PC-9 (cell line): Measurements from ENCODE around the gene NUDT6. TPM values are rescaled to one million over a fixed set of nuclear protein-coding genes. Genes with fewer than 3 reads are reported as not detected.

Experiments used
- BruUV-seq: library from RNA; stranded (reverse); fragments of 400-500 nt; replicated peaks from 2 replicates; lab custom pipeline; 2021; lab: Mats Ljungman, UMichigan
- CTCF ChIA-PET: fragments of 300-600 bp; sonication (Branson Sonifier 250); formaldehyde crosslinking; loops from one replicate; lab custom pipeline; 2022; ENCODE audit warnings: antibody characterized with exemption; lab: Charles Lee
- POLR2A ChIA-PET: fragments of 300-600 bp; sonication (Branson Sonifier 250); formaldehyde crosslinking; loops from one replicate; lab custom pipeline; 2022; ENCODE audit warnings: antibody characterized with exemption; ENCODE audit not compliant: unreplicated experiment; lab: Charles Lee
- DNase-seq, 2 experiments: peaks; one replicate each; pipeline versions ENCODE4 v3.0.0 to v3.0.0-alpha.2; 2015 to 2022; ENCODE audit warnings: mixed read lengths in 1 of 2
- H2AFZ ChIP-seq: fragments of 200-600 bp; sonication (generic); 2 replicates; pipeline ENCODE4 v1.8.1; 2017; ENCODE audit warnings: antibody characterized with exemption
- H3F3A ChIP-seq: fragments of 200-600 bp; sonication (generic); 2 replicates; pipeline ENCODE4 v1.8.1; 2017; ENCODE audit warnings: antibody characterized with exemption, mild to moderate bottlenecking, low read depth; ENCODE audit not compliant: insufficient read depth
- H3K27ac ChIP-seq: fragments of 200-600 bp; sonication (generic); 2 replicates; pipeline ENCODE4 v1.6.1; 2016; ENCODE audit warnings: mixed run types
- H3K27me3 ChIP-seq: fragments of 200-600 bp; sonication (generic); 2 replicates; pipeline ENCODE4 v1.6.1; 2016; ENCODE audit warnings: low read depth, mixed run types; ENCODE audit not compliant: insufficient read depth
- H3K36me3 ChIP-seq: fragments of 200-600 bp; sonication (generic); 2 replicates; pipeline ENCODE4 v1.6.1; 2016; ENCODE audit warnings: low read depth, mixed run types
- H3K4me1 ChIP-seq: fragments of 200-600 bp; sonication (generic); replicated peaks from 2 replicates; pipeline ENCODE4 v1.6.1; 2016; ENCODE audit warnings: mixed run types; ENCODE audit not compliant: insufficient read depth
- H3K4me2 ChIP-seq: fragments of 200-600 bp; sonication (generic); 2 replicates; pipeline ENCODE4 v1.6.1; 2017; ENCODE audit warnings: mixed run types
- H3K4me3 ChIP-seq: fragments of 200-600 bp; sonication (generic); 2 replicates; pipeline ENCODE4 v1.6.1; 2016; ENCODE audit warnings: mixed run types
- H3K79me2 ChIP-seq: fragments of 200-600 bp; sonication (generic); 2 replicates; pipeline ENCODE4 v1.6.1; 2017; ENCODE audit warnings: low read depth, mixed run types
- H3K9me2 ChIP-seq: fragments of 200-600 bp; sonication (generic); 2 replicates; pipeline ENCODE4 v1.8.1; 2017; ENCODE audit warnings: mild to moderate bottlenecking; ENCODE audit not compliant: insufficient read depth
- H3K9me3 ChIP-seq: fragments of 200-600 bp; sonication (generic); 2 replicates; pipeline ENCODE4 v1.8.1; 2016; ENCODE audit warnings: low read depth; ENCODE audit not compliant: insufficient read depth
- H4K20me1 ChIP-seq: fragments of 200-600 bp; sonication (generic); 2 replicates; pipeline ENCODE4 v1.8.1; 2017; ENCODE audit not compliant: insufficient read depth
- EZH2 ChIP-seq: fragments of 200-600 bp; sonication (generic); IDR thresholded peaks from 2 replicates; pipeline ENCODE4 v1.8.0; 2017; ENCODE audit warnings: antibody characterized with exemption, low read depth
- intact Hi-C: fragments of 100-400 bp; cut with micrococcal nuclease; formaldehyde crosslinking; loops from one replicate; pipeline ENCODE4 v1.10.0; 2022; ENCODE audit not compliant: unreplicated experiment
- total RNA-seq: library from RNA; stranded (reverse); gene quantifications from 2 replicates; pipeline ENCODE4 v1.2.3, GENCODE V29; 2021
- TF ChIP-seq, protein P1 (sequence below): fragments of 200-600 bp; sonication (generic); conservative IDR thresholded peaks from 2 replicates; pipeline ENCODE4 v1.6.1; 2017; ENCODE audit warnings: mixed run types, antibody characterized with exemption, mild to moderate bottlenecking, moderate library complexity

NUDT6 gene
- total RNA-seq, 1 experiment from 2014 or later, result 13.8 TPM

DNA sequence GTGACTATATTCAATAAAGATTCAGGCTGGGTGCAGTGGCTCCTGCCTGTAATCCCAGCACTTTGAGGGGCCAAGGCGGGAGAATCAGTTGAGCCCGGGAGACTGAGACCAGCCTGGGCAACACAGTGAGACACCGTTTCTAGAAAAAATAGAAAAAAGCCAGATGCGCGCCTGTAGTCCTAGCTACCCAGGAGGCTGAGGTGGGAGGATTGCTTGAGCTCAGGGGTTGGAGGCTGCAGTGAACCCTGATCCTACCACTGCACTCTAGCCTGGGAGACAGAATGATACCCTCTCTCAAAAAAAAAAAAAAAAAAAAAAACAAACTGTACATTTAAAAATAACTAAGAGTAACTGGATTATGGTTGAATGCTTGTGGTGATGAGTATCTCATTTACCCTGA lies 1.1 kb downstream of the NUDT6 start:
- Histone ChIP-seq H3F3A (peaks cover 8% of the 10 kb centered on the region; the same call in 1 of the 2 replicates), H3K27ac (no peak overlapping the region), H3K36me3 (no peaks in the 10 kb centered on the region), H3K27me3 (no peaks in the 10 kb centered on the region), H3K4me2 (peak overlapping the region; percentile 79), H2AFZ (peak overlapping the region; percentile 97), H3K4me1 (peaks cover 20% of the 10 kb centered on the region), H3K79me2 (peaks cover 36% of the 10 kb centered on the region), H3K9me3 (no peaks in the 10 kb centered on the region), H3K4me3 (peak overlapping the region; percentile 87), H4K20me1 (no peaks in the 10 kb centered on the region), H3K9me2 (no peaks in the 10 kb centered on the region)
- TF ChIP-seq, protein P1, sequence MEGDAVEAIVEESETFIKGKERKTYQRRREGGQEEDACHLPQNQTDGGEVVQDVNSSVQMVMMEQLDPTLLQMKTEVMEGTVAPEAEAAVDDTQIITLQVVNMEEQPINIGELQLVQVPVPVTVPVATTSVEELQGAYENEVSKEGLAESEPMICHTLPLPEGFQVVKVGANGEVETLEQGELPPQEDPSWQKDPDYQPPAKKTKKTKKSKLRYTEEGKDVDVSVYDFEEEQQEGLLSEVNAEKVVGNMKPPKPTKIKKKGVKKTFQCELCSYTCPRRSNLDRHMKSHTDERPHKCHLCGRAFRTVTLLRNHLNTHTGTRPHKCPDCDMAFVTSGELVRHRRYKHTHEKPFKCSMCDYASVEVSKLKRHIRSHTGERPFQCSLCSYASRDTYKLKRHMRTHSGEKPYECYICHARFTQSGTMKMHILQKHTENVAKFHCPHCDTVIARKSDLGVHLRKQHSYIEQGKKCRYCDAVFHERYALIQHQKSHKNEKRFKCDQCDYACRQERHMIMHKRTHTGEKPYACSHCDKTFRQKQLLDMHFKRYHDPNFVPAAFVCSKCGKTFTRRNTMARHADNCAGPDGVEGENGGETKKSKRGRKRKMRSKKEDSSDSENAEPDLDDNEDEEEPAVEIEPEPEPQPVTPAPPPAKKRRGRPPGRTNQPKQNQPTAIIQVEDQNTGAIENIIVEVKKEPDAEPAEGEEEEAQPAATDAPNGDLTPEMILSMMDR, result no peak
- TF ChIP-seq EZH2, result no peak
- CTCF ChIA-PET, result interaction anchor here (0.6 to 0.7 kb wide), 3 partner anchors 88 to 343 kb away, joined by 3 to 13 read pairs (median 3); no protein-coding TSS in a partner anchor
- intact Hi-C loops, result no loop called here
- no peak for DNase-seq
- POLR2A ChIA-PET, result no interaction called here
- no TSS peak for BruUV-seq

DNA sequence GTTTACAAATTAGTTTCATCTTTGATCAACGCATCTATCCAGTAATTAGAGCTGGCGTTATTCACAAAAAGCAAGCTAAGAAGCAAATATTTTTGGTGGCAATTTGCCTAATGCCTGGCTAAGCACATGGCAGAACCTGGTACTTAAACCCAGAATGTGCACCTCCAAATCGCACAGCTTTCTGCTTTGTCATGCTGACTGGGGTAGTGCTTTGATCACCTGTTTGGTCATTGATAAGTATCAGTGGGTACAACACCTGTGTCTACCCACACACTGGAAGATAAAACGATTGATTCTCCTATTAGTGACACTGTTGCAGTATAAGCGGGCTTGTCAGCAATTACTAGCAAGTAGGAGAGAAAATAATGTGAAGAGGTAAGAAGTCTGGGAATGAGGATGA lies 1.9 kb downstream of the NUDT6 start:
- Histone ChIP-seq H3K27me3 (no peaks in the 10 kb centered on the region), H3F3A (peaks cover 8% of the 10 kb centered on the region; the same call in 1 of the 2 replicates), H3K9me2 (no peaks in the 10 kb centered on the region), H4K20me1 (no peaks in the 10 kb centered on the region), H3K9me3 (no peaks in the 10 kb centered on the region), H3K27ac (no peak overlapping the region), H2AFZ (no peak overlapping the region), H3K4me3 (no peak overlapping the region), H3K4me1 (peaks cover 20% of the 10 kb centered on the region), H3K79me2 (peaks cover 30% of the 10 kb centered on the region), H3K36me3 (no peaks in the 10 kb centered on the region), H3K4me2 (0 out of 2 replicates have a peak overlapping the region, but pooled peaks have one; percentile 79)
- POLR2A ChIA-PET, result no interaction called here
- DNase-seq, result no peak
- no TSS peak for BruUV-seq
- TF ChIP-seq, protein P1, result no peak
- no peak for TF ChIP-seq EZH2
- intact Hi-C loops, result no loop called here
- CTCF ChIA-PET, result no interaction called here

DNA sequence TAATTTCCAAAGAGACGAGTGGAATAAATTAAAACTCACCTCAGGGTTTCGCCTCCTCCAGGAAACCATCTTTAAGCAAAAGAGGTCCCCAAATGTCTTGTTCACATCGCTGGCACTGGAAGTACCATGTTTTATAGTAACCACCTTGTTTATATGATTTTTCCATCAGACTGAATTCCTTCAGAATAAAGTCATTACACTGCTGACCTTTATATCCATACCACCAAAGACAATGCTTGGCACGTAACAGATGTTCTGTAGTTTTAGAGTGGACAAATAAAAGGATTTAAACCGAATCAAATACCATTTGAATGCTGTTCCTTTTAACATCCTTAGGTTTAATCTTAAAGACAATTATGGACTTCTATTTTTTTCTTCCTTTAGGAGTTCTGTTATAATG lies 4.7 kb downstream of the NUDT6 start:
- POLR2A ChIA-PET, result no interaction called here
- H3K9me2 ChIP-seq, result no peaks in the 10 kb centered on the region
- peaks cover 9% of the 10 kb centered on the region; the same call in 1 of the 2 replicates for H3K4me1 ChIP-seq
- H2AFZ ChIP-seq, result no peak overlapping the region
- TF ChIP-seq EZH2, result no peak
- TF ChIP-seq, protein P1, result no peak
- H3F3A ChIP-seq, result no peaks in the 10 kb centered on the region; the same call in 1 of the 2 replicates
- H3K9me3 ChIP-seq, result no peaks in the 10 kb centered on the region
- DNase-seq, result no peak
- no TSS peak for BruUV-seq
- no peaks in the 10 kb centered on the region for H4K20me1 ChIP-seq
- no peak overlapping the region for H3K4me3 ChIP-seq
- H3K79me2 ChIP-seq, result peaks cover 4% of the 10 kb centered on the region; the same call in 1 of the 2 replicates
- no peak overlapping the region for H3K4me2 ChIP-seq
- intact Hi-C loops, result no loop called here
- H3K27ac ChIP-seq, result no peak overlapping the region
- H3K27me3 ChIP-seq, result no peaks in the 10 kb centered on the region
- H3K36me3 ChIP-seq, result no peaks in the 10 kb centered on the region
- CTCF ChIA-PET, result no interaction called here
